Measurements from ENCODE around the gene ERBB4. TPM values are rescaled to one million over a fixed set of nuclear protein-coding genes. Genes with fewer than 3 reads are reported as not detected.

Gene ERBB4
- total RNA-seq, 1 donor from 2014 or later, result 8.3 TPM

GRCh38 chr2:212454149-212454548 is 84.5 kb downstream of the ERBB4 start:
- TF ChIP-seq CTCF (IDR thresholded peaks at IDR 0.05; ENCODE audit: borderline replicate concordance), result no peak
- no peaks in the 10 kb centered on the region for H3K9me3 ChIP-seq (replicated peaks)
- intact Hi-C loops (cut with micrococcal nuclease), result no loop called here
- H3K36me3 ChIP-seq, result no peaks in the 10 kb centered on the region
- H3K27ac ChIP-seq (replicated peaks), result no peak overlapping the region
- H3K4me3 ChIP-seq, result no peak overlapping the region
- no peak for DNase-seq
- no peaks in the 10 kb centered on the region for H3K27me3 ChIP-seq (ENCODE audit: low read depth)
- peaks cover 8% of the 10 kb centered on the region for H3K4me1 ChIP-seq

DNA sequence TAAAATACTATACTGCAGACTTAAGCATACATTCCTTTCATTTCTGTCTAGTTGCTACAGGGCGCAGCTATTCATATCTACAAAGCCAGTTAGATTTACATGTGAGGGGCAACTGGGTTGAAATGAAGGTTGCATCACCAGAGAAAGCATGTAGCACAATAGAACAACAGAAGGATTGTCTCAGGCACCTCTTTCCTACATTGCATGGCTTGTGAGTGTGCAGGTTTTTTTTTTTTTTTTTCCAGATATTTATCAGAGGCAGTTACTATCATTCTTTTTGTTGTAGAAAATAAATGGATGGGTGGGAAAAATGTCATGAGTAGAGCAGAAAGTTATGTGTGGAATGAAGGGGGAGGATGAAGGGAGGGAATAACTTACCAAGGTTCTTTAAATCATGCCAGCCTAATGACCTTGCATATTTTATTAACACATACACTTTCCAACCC is 86.8 kb downstream of the ERBB4 start:
- Histone ChIP-seq H3K27ac (replicated peaks) (no peak overlapping the region), H3K27me3 (ENCODE audit: low read depth) (no peaks in the 10 kb centered on the region), H3K4me3 (no peak overlapping the region), H3K36me3 (no peaks in the 10 kb centered on the region), H3K4me1 (peaks cover 8% of the 10 kb centered on the region), H3K9me3 (replicated peaks) (no peaks in the 10 kb centered on the region)
- TF ChIP-seq CTCF (IDR thresholded peaks at IDR 0.05; ENCODE audit: borderline replicate concordance), result no peak
- intact Hi-C loops (cut with micrococcal nuclease), result no loop called here
- no peak for DNase-seq

DNA sequence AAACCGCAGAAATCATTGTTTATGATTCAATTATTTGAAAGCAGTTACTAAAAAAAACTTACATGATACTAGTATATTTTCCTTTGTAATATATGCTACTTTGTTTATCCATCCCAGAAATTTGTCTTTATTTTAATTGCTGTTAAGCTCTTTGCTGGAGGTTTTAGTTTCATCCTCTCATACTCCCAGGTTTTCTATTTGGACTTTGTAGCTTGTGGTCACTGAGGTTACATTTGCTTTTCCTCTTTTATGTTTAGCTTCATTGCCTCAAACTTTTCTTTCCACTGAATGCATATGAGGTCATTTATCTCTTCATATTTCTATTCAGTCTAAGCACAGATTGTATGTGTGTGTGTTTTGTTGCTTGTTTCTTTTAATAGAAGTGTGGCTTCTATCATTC is 89.9 kb downstream of the ERBB4 start:
- no peak overlapping the region for H3K27ac ChIP-seq (replicated peaks)
- no peak for DNase-seq
- no peak overlapping the region for H3K4me3 ChIP-seq
- no peak for TF ChIP-seq CTCF (IDR thresholded peaks at IDR 0.05; ENCODE audit: borderline replicate concordance)
- H3K9me3 ChIP-seq (replicated peaks), result no peaks in the 10 kb centered on the region
- intact Hi-C loops (cut with micrococcal nuclease), result no loop called here
- H3K27me3 ChIP-seq (ENCODE audit: low read depth), result no peaks in the 10 kb centered on the region
- H3K4me1 ChIP-seq, result peaks cover 8% of the 10 kb centered on the region
- no peaks in the 10 kb centered on the region for H3K36me3 ChIP-seq

GRCh38 chr2:212441821-212442220 is 96.8 kb downstream of the ERBB4 start:
- H3K4me3 ChIP-seq, result no peak overlapping the region
- intact Hi-C loops (cut with micrococcal nuclease), result no loop called here
- no peaks in the 10 kb centered on the region for H3K36me3 ChIP-seq
- H3K27ac ChIP-seq (replicated peaks), result no peak overlapping the region
- no peak for TF ChIP-seq CTCF (IDR thresholded peaks at IDR 0.05; ENCODE audit: borderline replicate concordance)
- H3K9me3 ChIP-seq (replicated peaks), result peaks cover 26% of the 10 kb centered on the region
- no peak for DNase-seq
- H3K27me3 ChIP-seq (ENCODE audit: low read depth), result no peaks in the 10 kb centered on the region
- no peaks in the 10 kb centered on the region for H3K4me1 ChIP-seq

- Histone ChIP-seq H3K36me3 (no peaks in the 10 kb centered on the region), H3K9me3 (replicated peaks) (peaks cover 26% of the 10 kb centered on the region), H3K4me3 (no peak overlapping the region), H3K27me3 (ENCODE audit: low read depth) (no peaks in the 10 kb centered on the region), H3K27ac (replicated peaks) (no peak overlapping the region), H3K4me1 (no peaks in the 10 kb centered on the region)
- TF ChIP-seq CTCF (IDR thresholded peaks at IDR 0.05; ENCODE audit: borderline replicate concordance), result no peak
- no peak for DNase-seq
- intact Hi-C loops (cut with micrococcal nuclease), result no loop called here
Observed at GRCh38 chr2:212441141-212441540, 97.5 kb downstream of the ERBB4 start.
